ENCODE measurements around the gene ZRANB1. TPM values are rescaled to one million over a fixed set of nuclear protein-coding genes. Genes with fewer than 3 reads are reported as not detected.
A peak's percentile ranks its signal among the peaks of the same experiment; 100 is the strongest.

The ZRANB1 gene
- total and polyA plus RNA-seq, 2 donors (not counting 1 experiment from before 2014, with no cell fraction given): 26.5 to 39.3 TPM

DNA sequence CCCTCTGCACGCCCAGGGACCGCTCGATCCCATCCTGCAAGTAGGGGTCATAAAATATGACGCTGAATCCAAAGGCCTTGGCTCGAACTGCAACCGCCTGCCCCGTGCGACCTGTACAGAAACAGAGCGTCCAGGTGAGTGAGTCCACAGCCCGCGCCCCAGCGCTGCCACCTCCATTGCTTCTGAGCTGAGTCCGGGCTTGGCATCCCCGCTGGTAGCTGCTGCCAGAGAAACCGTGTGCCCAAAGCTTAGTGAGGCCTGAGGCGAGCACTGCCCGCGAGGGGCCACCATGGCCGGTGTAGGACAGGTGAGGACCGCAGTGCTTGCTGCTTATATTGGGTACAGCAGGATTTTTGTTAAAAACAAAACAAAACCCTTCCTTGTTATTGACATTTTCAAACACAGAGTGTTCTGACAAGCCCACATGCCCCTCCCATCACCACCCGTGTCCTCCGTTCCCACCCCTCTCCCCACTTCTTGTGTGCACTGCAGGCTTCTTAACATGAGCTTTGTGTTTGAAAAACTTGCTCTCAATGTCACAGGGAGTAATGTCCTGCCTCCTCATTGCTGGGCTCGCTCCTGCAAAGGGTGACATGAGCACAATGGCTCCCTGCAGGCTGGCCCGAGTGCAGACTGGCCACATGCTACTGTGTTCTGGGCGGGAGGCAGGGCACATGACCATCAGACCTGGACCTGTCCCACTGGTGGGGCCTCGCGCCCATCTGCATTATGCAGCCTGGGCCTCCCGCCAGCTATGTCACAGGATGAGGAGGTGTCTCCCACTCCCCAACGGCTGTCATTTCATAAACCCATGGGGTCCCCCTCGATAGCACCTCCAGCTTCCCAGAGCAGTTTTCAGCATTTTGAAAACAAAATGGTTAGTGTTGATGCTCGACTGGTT lies 52.9 kb downstream of the ZRANB1 start:
- no peak overlapping the region for H3K9ac ChIP-seq (ENCODE audit: insufficient read depth, low read length)
- H2AFZ ChIP-seq (ENCODE audit: low read length): no peak overlapping the region
- no peaks in the 10 kb centered on the region for H3K27me3 ChIP-seq (ENCODE audit: control insufficient read depth, insufficient read depth, low read length)
- no peak for DNase-seq (ENCODE audit: low read depth in 2 of 2)
- H3K9me3 ChIP-seq (ENCODE audit: control insufficient read depth, insufficient read depth, low read depth, low read length): no peaks in the 10 kb centered on the region
- peaks cover 9% of the 10 kb centered on the region for H3K79me2 ChIP-seq (ENCODE audit: control insufficient read depth, insufficient read depth, low read length)
- no peak overlapping the region for H3K4me2 ChIP-seq (ENCODE audit: extremely low read depth, insufficient read depth, low read length)
- H4K20me1 ChIP-seq (ENCODE audit: control insufficient read depth, extremely low read depth, insufficient read depth, low read length): no peaks in the 10 kb centered on the region
- H3K36me3 ChIP-seq (ENCODE audit: control insufficient read depth, insufficient read depth, low read length): peaks cover 41% of the 10 kb centered on the region
- H3K27ac ChIP-seq (ENCODE audit: insufficient read depth, low read length): no peak overlapping the region
- H3K4me3 ChIP-seq (replicated peaks in 1 of 4; ENCODE audit: control extremely low read depth in 1 of 4, insufficient read depth in 1 of 4, low read depth in 3 of 4, low read length in 4 of 4): no peak overlapping the region
- TF ChIP-seq EZH2 (IDR thresholded peaks at IDR 0.05; ENCODE audit: low read length, missing control alignments): no peak
- TF ChIP-seq, protein P1, sequence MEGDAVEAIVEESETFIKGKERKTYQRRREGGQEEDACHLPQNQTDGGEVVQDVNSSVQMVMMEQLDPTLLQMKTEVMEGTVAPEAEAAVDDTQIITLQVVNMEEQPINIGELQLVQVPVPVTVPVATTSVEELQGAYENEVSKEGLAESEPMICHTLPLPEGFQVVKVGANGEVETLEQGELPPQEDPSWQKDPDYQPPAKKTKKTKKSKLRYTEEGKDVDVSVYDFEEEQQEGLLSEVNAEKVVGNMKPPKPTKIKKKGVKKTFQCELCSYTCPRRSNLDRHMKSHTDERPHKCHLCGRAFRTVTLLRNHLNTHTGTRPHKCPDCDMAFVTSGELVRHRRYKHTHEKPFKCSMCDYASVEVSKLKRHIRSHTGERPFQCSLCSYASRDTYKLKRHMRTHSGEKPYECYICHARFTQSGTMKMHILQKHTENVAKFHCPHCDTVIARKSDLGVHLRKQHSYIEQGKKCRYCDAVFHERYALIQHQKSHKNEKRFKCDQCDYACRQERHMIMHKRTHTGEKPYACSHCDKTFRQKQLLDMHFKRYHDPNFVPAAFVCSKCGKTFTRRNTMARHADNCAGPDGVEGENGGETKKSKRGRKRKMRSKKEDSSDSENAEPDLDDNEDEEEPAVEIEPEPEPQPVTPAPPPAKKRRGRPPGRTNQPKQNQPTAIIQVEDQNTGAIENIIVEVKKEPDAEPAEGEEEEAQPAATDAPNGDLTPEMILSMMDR (conservative IDR thresholded peaks at IDR 0.05 in 1 of 2, IDR thresholded peaks at IDR 0.05 in 1 of 2; ENCODE audit: low read depth in 1 of 2, low read length in 2 of 2): no peak
- peaks cover 12% of the 10 kb centered on the region for H3K4me1 ChIP-seq (ENCODE audit: control insufficient read depth, extremely low read depth, insufficient read depth, low read length)

DNA sequence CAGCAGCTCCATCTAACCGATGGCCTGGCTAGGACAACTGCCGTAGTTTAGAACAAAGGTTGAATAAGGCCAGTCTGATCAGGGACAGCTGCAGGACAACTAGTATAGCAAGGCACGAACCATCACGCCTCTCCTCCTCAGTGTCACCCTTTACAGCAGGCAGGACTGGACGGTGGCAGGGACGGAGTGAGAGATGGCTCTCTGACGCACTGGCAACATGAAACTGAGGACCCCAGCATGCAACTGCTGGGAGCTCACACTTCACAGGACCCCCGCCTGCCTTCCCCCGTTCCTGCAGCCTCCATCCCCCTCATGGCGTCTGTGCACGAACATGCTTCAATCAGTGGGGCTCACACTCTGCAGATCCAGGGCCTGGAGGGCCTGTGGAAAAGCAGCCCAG lies 53.7 kb downstream of the ZRANB1 start:
- Histone ChIP-seq H3K9ac (ENCODE audit: insufficient read depth, low read length) (no peak overlapping the region), H3K9me3 (ENCODE audit: control insufficient read depth, insufficient read depth, low read depth, low read length) (no peaks in the 10 kb centered on the region), H3K27me3 (ENCODE audit: control insufficient read depth, insufficient read depth, low read length) (no peaks in the 10 kb centered on the region), H3K4me3 (replicated peaks in 1 of 4; ENCODE audit: control extremely low read depth in 1 of 4, insufficient read depth in 1 of 4, low read depth in 3 of 4, low read length in 4 of 4) (no peak overlapping the region), H3K79me2 (ENCODE audit: control insufficient read depth, insufficient read depth, low read length) (peaks cover 11% of the 10 kb centered on the region), H4K20me1 (ENCODE audit: control insufficient read depth, extremely low read depth, insufficient read depth, low read length) (no peaks in the 10 kb centered on the region), H3K36me3 (ENCODE audit: control insufficient read depth, insufficient read depth, low read length) (peaks cover 41% of the 10 kb centered on the region), H3K4me1 (ENCODE audit: control insufficient read depth, extremely low read depth, insufficient read depth, low read length) (peaks cover 19% of the 10 kb centered on the region), H2AFZ (ENCODE audit: low read length) (no peak overlapping the region), H3K4me2 (ENCODE audit: extremely low read depth, insufficient read depth, low read length) (no peak overlapping the region), H3K27ac (ENCODE audit: insufficient read depth, low read length) (no peak overlapping the region)
- TF ChIP-seq EZH2 (IDR thresholded peaks at IDR 0.05; ENCODE audit: low read length, missing control alignments): no peak
- TF ChIP-seq, protein P1 (conservative IDR thresholded peaks at IDR 0.05 in 1 of 2, IDR thresholded peaks at IDR 0.05 in 1 of 2; ENCODE audit: low read depth in 1 of 2, low read length in 2 of 2): no peak
- DNase-seq (ENCODE audit: low read depth in 2 of 2): no peak

DNA sequence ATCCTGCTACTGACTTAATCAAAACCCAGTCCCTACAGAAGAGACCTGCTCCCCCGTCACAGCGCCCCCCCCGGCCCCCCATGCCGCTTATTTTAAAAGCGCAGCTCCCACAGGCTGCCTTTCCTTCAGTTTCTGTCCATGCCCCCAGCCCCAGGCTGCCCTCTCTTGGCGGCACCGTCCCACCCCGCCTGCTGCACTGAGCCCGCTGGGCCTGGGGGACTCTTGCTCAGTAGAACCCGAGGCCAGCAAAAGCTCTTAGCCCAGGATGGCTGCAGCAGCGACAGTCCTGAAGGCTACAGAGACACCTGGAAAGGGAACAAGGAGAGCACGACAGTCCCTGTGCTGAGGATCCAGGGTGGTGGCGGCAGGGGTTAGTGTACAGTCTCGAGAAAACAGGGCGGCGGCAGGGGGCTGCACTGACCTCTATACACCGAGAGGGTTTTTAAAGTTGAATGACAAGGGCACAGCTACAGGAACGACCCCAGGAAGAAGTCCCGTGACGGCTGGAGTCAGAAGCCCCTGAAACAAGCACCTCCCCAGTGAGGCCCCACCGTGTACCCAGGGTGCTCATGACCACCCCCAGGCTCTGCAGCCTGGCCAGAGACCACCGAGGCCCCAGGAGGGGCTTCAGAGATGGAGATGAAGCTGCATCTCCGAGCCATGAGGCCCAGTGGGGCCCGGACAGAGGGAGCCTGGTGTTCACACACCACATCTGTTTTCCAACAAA lies 54.4 kb downstream of the ZRANB1 start:
- Histone ChIP-seq H3K36me3 (ENCODE audit: control insufficient read depth, insufficient read depth, low read length) (peaks cover 38% of the 10 kb centered on the region), H3K27ac (ENCODE audit: insufficient read depth, low read length) (peak overlapping the region; percentile 12)
- DNase-seq (ENCODE audit: low read depth in 2 of 2): no peak

More for the DNA sequence above, 54.4 kb downstream of the ZRANB1 start:
- Histone ChIP-seq H3K27me3 (ENCODE audit: control insufficient read depth, insufficient read depth, low read length) (no peaks in the 10 kb centered on the region), H2AFZ (ENCODE audit: low read length) (no peak overlapping the region), H3K79me2 (ENCODE audit: control insufficient read depth, insufficient read depth, low read length) (peaks cover 11% of the 10 kb centered on the region), H3K9ac (ENCODE audit: insufficient read depth, low read length) (no peak overlapping the region), H3K4me2 (ENCODE audit: extremely low read depth, insufficient read depth, low read length) (no peak overlapping the region), H3K4me3 (replicated peaks in 1 of 4; ENCODE audit: control extremely low read depth in 1 of 4, insufficient read depth in 1 of 4, low read depth in 3 of 4, low read length in 4 of 4) (no peak overlapping the region), H3K9me3 (ENCODE audit: control insufficient read depth, insufficient read depth, low read depth, low read length) (no peaks in the 10 kb centered on the region), H3K4me1 (ENCODE audit: control insufficient read depth, extremely low read depth, insufficient read depth, low read length) (peaks cover 26% of the 10 kb centered on the region), H4K20me1 (ENCODE audit: control insufficient read depth, extremely low read depth, insufficient read depth, low read length) (no peaks in the 10 kb centered on the region)
- TF ChIP-seq, protein P1 (conservative IDR thresholded peaks at IDR 0.05 in 1 of 2, IDR thresholded peaks at IDR 0.05 in 1 of 2; ENCODE audit: low read depth in 1 of 2, low read length in 2 of 2): no peak
- no peak for TF ChIP-seq EZH2 (IDR thresholded peaks at IDR 0.05; ENCODE audit: low read length, missing control alignments)

All from fibroblast of lung (primary cell).